Measurements from ENCODE around the gene SLC39A8. TPM values are rescaled to one million over a fixed set of nuclear protein-coding genes. Genes with fewer than 3 reads are reported as not detected.
"Not testable (repeated sequence)": the region's sequence is repeated elsewhere in the genome, so short reads cannot be mapped to it uniquely, and the experiment has no call there.

SLC39A8 gene
- polyA plus RNA-seq, 4 donors, result 2.5 to 15.0 (median 6.2) TPM

DNA sequence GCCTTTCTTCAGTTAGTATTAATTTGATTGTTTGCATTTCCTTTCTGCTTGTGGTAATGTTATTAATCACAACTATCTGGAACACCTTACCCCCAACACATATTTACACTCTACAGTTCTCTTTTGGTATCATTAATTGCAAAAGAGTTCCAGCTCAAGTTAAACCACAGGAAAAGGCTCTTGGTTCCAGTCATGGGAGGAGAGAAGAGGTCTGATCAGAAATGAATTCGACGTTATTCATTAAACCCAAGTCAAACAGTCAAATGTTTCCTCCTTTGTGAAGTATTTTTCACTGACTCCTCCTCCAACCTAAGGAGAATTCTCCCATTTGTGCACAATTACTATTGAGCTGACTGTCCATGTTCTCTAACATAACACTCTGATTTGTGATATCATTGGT, 91.4 kb downstream of the SLC39A8 start:
- Histone ChIP-seq H3K4me3 (ENCODE audit: low read depth in 1 of 3, low read length in 3 of 3) (no peak overlapping the region), H3K9me3 (ENCODE audit: control insufficient read depth in 2 of 2, insufficient read depth in 1 of 2, low read depth in 1 of 2, low read length in 1 of 2) (no peaks in the 10 kb centered on the region), H3K4me1 (ENCODE audit: control insufficient read depth in 3 of 3, insufficient read depth in 2 of 3, low read depth in 1 of 3, low read length in 2 of 3) (no peaks in the 10 kb centered on the region), H3K27me3 (ENCODE audit: control insufficient read depth in 3 of 3, insufficient read depth in 3 of 3, low read length in 3 of 3) (no peaks in the 10 kb centered on the region), H3K36me3 (ENCODE audit: control insufficient read depth in 3 of 3, insufficient read depth in 2 of 3, low read depth in 1 of 3, low read length in 3 of 3) (no peaks in the 10 kb centered on the region), H3K27ac (ENCODE audit: low read depth in 1 of 3, low read length in 2 of 3) (no peak overlapping the region)
- DNase-seq, result no peak
- no peak for FAIRE-seq
- 60 to 84% (median 82%) methylated on average over 2 of the region's 2 CpGs for WGBS, 3 donors

DNA sequence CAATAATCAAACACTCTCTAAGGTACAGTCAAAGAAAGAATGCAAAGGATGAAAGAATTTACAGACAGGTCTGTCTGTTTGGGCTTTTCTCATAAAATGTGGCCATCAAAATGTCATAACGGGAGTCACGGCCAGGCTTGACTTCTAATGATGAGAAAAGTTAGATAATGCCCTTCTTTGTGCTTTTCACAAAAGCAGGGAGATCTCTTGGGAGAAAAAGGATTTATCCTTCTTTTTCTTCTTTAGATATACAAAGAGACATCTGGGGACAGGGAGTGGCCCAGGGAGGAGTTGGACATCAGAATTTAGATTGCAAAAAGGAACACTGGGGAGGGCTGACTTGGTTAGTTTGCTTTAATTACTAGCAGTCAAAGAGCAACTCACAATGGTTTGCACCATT, 93.1 kb downstream of the SLC39A8 start:
- no peak for DNase-seq
- no peaks in the 10 kb centered on the region for H3K4me1 ChIP-seq (ENCODE audit: control insufficient read depth in 3 of 3, insufficient read depth in 2 of 3, low read depth in 1 of 3, low read length in 2 of 3)
- no peak for FAIRE-seq
- 83 to 97% (median 96%) methylated on average over 2 of the region's 2 CpGs for WGBS, 3 donors
- no peaks in the 10 kb centered on the region for H3K9me3 ChIP-seq (ENCODE audit: control insufficient read depth in 2 of 2, insufficient read depth in 1 of 2, low read depth in 1 of 2, low read length in 1 of 2)
- H3K27ac ChIP-seq (ENCODE audit: low read depth in 1 of 3, low read length in 2 of 3), result no peak overlapping the region
- H3K36me3 ChIP-seq (ENCODE audit: control insufficient read depth in 3 of 3, insufficient read depth in 2 of 3, low read depth in 1 of 3, low read length in 3 of 3), result no peaks in the 10 kb centered on the region
- no peak overlapping the region for H3K4me3 ChIP-seq (ENCODE audit: low read depth in 1 of 3, low read length in 3 of 3)
- H3K27me3 ChIP-seq (ENCODE audit: control insufficient read depth in 3 of 3, insufficient read depth in 3 of 3, low read length in 3 of 3), result no peaks in the 10 kb centered on the region

DNA sequence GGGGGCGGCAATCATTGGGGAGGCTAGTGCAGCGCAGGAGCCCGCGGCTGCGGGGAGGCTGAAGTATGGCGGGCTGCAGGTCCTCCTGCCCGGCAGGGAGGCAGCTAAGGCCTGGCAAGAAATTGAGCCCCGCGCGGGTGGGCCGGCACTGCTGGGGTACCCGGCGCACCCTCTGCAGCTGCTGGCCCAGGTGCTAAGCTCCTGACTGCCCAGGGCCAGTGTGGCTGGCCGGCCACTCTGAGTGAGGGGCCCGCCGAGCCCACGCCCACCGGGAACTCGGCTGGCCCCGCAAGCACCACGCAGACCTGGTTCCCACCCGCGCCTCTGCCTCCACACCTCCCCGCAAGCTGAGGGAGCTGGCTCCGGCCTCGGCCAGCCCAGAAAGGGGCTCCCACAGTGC, 94.9 kb downstream of the SLC39A8 start:
- 79 to 85% (median 82%) methylated on average over 24 to 26 of the region's 26 CpGs for WGBS, 3 donors
- DNase-seq, result no peak
- no peaks in the 10 kb centered on the region for H3K4me1 ChIP-seq (ENCODE audit: control insufficient read depth in 3 of 3, insufficient read depth in 2 of 3, low read depth in 1 of 3, low read length in 2 of 3)
- no peak overlapping the region for H3K4me3 ChIP-seq (ENCODE audit: low read depth in 1 of 3, low read length in 3 of 3)
- FAIRE-seq, result no peak
- H3K36me3 ChIP-seq (ENCODE audit: control insufficient read depth in 3 of 3, insufficient read depth in 2 of 3, low read depth in 1 of 3, low read length in 3 of 3), result no peaks in the 10 kb centered on the region
- no peaks in the 10 kb centered on the region for H3K27me3 ChIP-seq (ENCODE audit: control insufficient read depth in 3 of 3, insufficient read depth in 3 of 3, low read length in 3 of 3)
- no peaks in the 10 kb centered on the region for H3K9me3 ChIP-seq (ENCODE audit: control insufficient read depth in 2 of 2, insufficient read depth in 1 of 2, low read depth in 1 of 2, low read length in 1 of 2)
- no peak overlapping the region for H3K27ac ChIP-seq (ENCODE audit: low read depth in 1 of 3, low read length in 2 of 3)

GRCh38 chr4:102247041-102247440, 98.2 kb downstream of the SLC39A8 start:
- 59 to 80% (median 74%) methylated on average over 1 of the region's 1 CpG for WGBS, 3 donors
- H3K27ac ChIP-seq (ENCODE audit: low read depth in 1 of 3, low read length in 2 of 3), result no peak overlapping the region
- no peak for FAIRE-seq

DNA sequence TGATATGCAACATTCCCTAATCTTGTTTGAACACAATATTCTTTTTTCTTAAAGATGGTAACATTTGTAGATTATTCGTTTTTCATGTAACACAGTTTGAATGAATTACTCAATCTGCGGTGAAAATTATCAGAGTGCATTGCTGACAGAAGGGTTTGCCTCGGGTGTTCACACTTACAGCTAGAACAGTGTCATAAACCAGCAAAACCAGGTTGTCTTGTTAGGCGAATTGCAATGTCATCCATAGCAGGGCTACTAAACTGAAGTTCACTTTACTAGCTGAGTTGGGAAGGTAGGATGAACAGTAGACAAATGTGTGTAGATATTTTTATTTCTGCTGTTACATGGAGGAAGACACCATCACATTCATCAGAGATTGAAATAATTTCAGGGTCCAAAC, 98.9 kb downstream of the SLC39A8 start:
- no peaks in the 10 kb centered on the region for H3K36me3 ChIP-seq (ENCODE audit: control insufficient read depth in 3 of 3, insufficient read depth in 2 of 3, low read depth in 1 of 3, low read length in 3 of 3)
- no peak for FAIRE-seq
- 60 to 82% (median 60%) methylated on average over 4 of the region's 4 CpGs for whole genome bisulfite sequencing, 3 donors
- no peak overlapping the region for H3K4me3 ChIP-seq (ENCODE audit: low read depth in 1 of 3, low read length in 3 of 3)
- H3K27me3 ChIP-seq (ENCODE audit: control insufficient read depth in 3 of 3, insufficient read depth in 3 of 3, low read length in 3 of 3), result no peaks in the 10 kb centered on the region
- H3K27ac ChIP-seq (ENCODE audit: low read depth in 1 of 3, low read length in 2 of 3), result no peak overlapping the region
- peaks cover 0 to 8% of the 10 kb centered on the region in 2 donors for H3K9me3 ChIP-seq (ENCODE audit: control insufficient read depth in 2 of 2, insufficient read depth in 1 of 2, low read depth in 1 of 2, low read length in 1 of 2)
- no peak for DNase-seq
- no peaks in the 10 kb centered on the region for H3K4me1 ChIP-seq (ENCODE audit: control insufficient read depth in 3 of 3, insufficient read depth in 2 of 3, low read depth in 1 of 3, low read length in 2 of 3)

More at GRCh38 chr4:102247041-102247440, 98.2 kb downstream of the SLC39A8 start:
- peaks cover 0 to 8% of the 10 kb centered on the region in 2 donors for H3K9me3 ChIP-seq (ENCODE audit: control insufficient read depth in 2 of 2, insufficient read depth in 1 of 2, low read depth in 1 of 2, low read length in 1 of 2)
- no peaks in the 10 kb centered on the region for H3K36me3 ChIP-seq (ENCODE audit: control insufficient read depth in 3 of 3, insufficient read depth in 2 of 3, low read depth in 1 of 3, low read length in 3 of 3)
- H3K4me3 ChIP-seq (ENCODE audit: low read depth in 1 of 3, low read length in 3 of 3), result no peak overlapping the region
- H3K27me3 ChIP-seq (ENCODE audit: control insufficient read depth in 3 of 3, insufficient read depth in 3 of 3, low read length in 3 of 3), result no peaks in the 10 kb centered on the region
- H3K4me1 ChIP-seq (ENCODE audit: control insufficient read depth in 3 of 3, insufficient read depth in 2 of 3, low read depth in 1 of 3, low read length in 2 of 3), result no peaks in the 10 kb centered on the region
- DNase-seq, result no peak

DNA sequence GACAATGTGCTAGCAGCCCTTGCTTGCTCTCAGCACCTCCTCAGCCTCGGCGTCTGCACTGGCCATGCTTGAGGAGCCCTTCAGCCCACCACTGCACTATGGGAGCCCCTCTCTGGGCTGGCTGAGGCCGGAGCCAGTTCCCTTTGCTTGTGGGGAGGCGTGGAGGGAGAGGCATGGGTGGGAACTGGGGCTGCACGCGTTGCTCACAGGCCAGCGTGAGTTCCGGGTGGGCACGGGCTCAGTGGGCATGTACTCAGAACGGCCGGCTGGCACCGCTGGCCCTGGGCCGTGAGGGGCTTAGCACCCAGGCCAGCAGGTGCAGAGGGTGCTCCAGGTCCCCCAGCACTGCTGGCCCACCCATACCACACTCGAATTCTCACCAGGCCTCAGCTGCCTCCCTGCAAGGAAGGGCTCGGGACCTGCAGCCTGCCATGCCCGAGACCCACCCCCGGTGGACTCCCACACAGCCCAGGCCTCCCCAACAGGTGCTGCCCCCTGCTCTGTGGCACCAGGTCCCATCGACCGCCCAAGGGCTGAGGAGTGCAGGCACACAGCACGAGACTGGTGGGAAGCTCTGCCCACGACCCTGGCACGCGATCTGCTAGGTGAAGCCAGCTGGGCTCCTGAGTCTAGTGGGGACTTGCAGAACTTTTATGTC, 100.3 kb downstream of the SLC39A8 start:
- H3K36me3 ChIP-seq (ENCODE audit: control insufficient read depth in 3 of 3, insufficient read depth in 2 of 3, low read depth in 1 of 3, low read length in 3 of 3), result no peaks in the 10 kb centered on the region
- 74 to 83% (median 75%) methylated on average over 19 to 23 of the region's 23 CpGs for WGBS, 3 donors
- no peak overlapping the region for H3K4me3 ChIP-seq (ENCODE audit: low read depth in 1 of 3, low read length in 3 of 3)
- no peak for FAIRE-seq
- no peaks in the 10 kb centered on the region for H3K27me3 ChIP-seq (ENCODE audit: control insufficient read depth in 3 of 3, insufficient read depth in 3 of 3, low read length in 3 of 3)
- no peak for DNase-seq
- H3K4me1 ChIP-seq (ENCODE audit: control insufficient read depth in 3 of 3, insufficient read depth in 2 of 3, low read depth in 1 of 3, low read length in 2 of 3), result no peaks in the 10 kb centered on the region
- peaks cover 0 to 8% of the 10 kb centered on the region in 2 donors for H3K9me3 ChIP-seq (ENCODE audit: control insufficient read depth in 2 of 2, insufficient read depth in 1 of 2, low read depth in 1 of 2, low read length in 1 of 2)
- no peak overlapping the region for H3K27ac ChIP-seq (ENCODE audit: low read depth in 1 of 3, low read length in 2 of 3)

GRCh38 chr4:102243296-102243695, 102.0 kb downstream of the SLC39A8 start:
- H3K27me3 ChIP-seq (ENCODE audit: control insufficient read depth in 3 of 3, insufficient read depth in 3 of 3, low read length in 3 of 3); FAIRE-seq; H3K4me1 ChIP-seq (ENCODE audit: control insufficient read depth in 3 of 3, insufficient read depth in 2 of 3, low read depth in 1 of 3, low read length in 2 of 3); H3K9me3 ChIP-seq (ENCODE audit: control insufficient read depth in 2 of 2, insufficient read depth in 1 of 2, low read depth in 1 of 2, low read length in 1 of 2); H3K27ac ChIP-seq (ENCODE audit: low read depth in 1 of 3, low read length in 2 of 3); H3K36me3 ChIP-seq (ENCODE audit: control insufficient read depth in 3 of 3, insufficient read depth in 2 of 3, low read depth in 1 of 3, low read length in 3 of 3); DNase-seq; H3K4me3 ChIP-seq (ENCODE audit: low read depth in 1 of 3, low read length in 3 of 3): not testable (repeated sequence)
- WGBS, 3 donors, result 58 to 67% (median 64%) methylated on average over 5 of the region's 5 CpGs

DNA sequence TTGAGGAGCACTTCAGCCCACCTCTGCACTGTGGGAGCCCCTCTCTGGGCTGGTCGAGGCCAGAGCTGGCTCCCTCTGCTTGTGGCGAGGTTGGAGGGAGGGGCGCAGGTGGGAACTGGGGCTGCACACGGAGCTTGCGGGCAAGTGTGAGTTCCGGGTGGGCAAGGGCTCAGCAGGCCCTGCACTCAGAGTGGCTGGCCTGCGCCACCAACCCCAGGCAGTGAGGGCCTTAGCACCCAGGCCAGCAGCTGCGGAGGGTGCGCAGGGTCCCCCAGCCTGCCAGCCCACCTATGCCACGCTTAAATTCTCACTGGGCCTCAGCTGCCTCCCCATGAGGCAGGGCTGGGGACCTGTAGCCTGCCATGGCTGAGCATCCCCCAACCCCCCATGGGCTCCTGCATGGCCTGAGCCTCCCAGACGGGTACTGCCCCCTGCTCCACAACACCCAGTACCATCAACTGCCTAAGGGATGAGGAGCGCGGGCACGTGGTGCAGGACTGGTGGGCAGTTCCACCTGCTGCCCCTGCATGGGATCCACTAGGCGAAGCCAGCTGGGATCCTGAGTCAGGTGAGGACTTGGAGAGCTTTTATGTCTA, 110.9 kb downstream of the SLC39A8 start:
- no peak overlapping the region for H3K4me3 ChIP-seq (ENCODE audit: low read depth in 1 of 3, low read length in 3 of 3)
- peaks cover 0 to 13% of the 10 kb centered on the region in 2 donors for H3K9me3 ChIP-seq (ENCODE audit: control insufficient read depth in 2 of 2, insufficient read depth in 1 of 2, low read depth in 1 of 2, low read length in 1 of 2)
- no peaks in the 10 kb centered on the region for H3K27me3 ChIP-seq (ENCODE audit: control insufficient read depth in 3 of 3, insufficient read depth in 3 of 3, low read length in 3 of 3)
- H3K4me1 ChIP-seq (ENCODE audit: control insufficient read depth in 3 of 3, insufficient read depth in 2 of 3, low read depth in 1 of 3, low read length in 2 of 3), result no peaks in the 10 kb centered on the region
- FAIRE-seq (no peak), DNase-seq (no peak)
- 89 to 92% (median 92%) methylated on average over 12 to 15 of the region's 15 CpGs for WGBS, 3 donors
- no peaks in the 10 kb centered on the region for H3K36me3 ChIP-seq (ENCODE audit: control insufficient read depth in 3 of 3, insufficient read depth in 2 of 3, low read depth in 1 of 3, low read length in 3 of 3)
- H3K27ac ChIP-seq (ENCODE audit: low read depth in 1 of 3, low read length in 2 of 3), result no peak overlapping the region

DNA sequence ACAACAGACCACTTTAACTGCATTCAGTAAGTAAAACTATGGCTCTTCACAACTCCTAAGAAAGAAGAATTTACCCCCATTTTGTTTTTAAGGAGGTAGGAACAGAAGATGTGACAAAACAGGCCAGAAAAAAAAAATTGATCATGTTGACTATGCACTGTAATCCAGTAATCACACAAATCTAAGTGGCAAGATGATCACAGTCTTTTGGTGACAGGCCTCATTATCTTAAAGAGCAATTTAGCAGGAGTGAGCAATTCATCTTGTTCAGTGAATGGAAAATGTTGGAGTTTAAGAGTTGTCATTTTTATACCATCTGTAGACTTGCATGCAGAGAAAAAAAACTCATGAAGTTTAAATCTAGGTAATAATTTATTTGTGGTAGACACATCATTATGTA, 115.1 kb downstream of the SLC39A8 start:
- FAIRE-seq (no peak), DNase-seq (no peak)
- Histone ChIP-seq H3K36me3 (ENCODE audit: control insufficient read depth in 3 of 3, insufficient read depth in 2 of 3, low read depth in 1 of 3, low read length in 3 of 3) (no peaks in the 10 kb centered on the region), H3K4me1 (ENCODE audit: control insufficient read depth in 3 of 3, insufficient read depth in 2 of 3, low read depth in 1 of 3, low read length in 2 of 3) (no peaks in the 10 kb centered on the region), H3K4me3 (ENCODE audit: low read depth in 1 of 3, low read length in 3 of 3) (no peak overlapping the region), H3K27me3 (ENCODE audit: control insufficient read depth in 3 of 3, insufficient read depth in 3 of 3, low read length in 3 of 3) (no peaks in the 10 kb centered on the region), H3K27ac (ENCODE audit: low read depth in 1 of 3, low read length in 2 of 3) (no peak overlapping the region), H3K9me3 (ENCODE audit: control insufficient read depth in 2 of 2, insufficient read depth in 1 of 2, low read depth in 1 of 2, low read length in 1 of 2) (peaks cover 0 to 14% of the 10 kb centered on the region in 2 donors)

Data from small intestine (tissue), 7 donors.